GM10847 (cell line): ENCODE data around the gene IGFBP6.

Experiments
- POLR2A ChIP-seq: IDR thresholded peaks from 2 replicates; pipeline ENCODE4 v1.6.1; 2011; ENCODE audit not compliant: insufficient read length; ENCODE audit errors: extremely low read depth

Gene IGFBP6

DNA sequence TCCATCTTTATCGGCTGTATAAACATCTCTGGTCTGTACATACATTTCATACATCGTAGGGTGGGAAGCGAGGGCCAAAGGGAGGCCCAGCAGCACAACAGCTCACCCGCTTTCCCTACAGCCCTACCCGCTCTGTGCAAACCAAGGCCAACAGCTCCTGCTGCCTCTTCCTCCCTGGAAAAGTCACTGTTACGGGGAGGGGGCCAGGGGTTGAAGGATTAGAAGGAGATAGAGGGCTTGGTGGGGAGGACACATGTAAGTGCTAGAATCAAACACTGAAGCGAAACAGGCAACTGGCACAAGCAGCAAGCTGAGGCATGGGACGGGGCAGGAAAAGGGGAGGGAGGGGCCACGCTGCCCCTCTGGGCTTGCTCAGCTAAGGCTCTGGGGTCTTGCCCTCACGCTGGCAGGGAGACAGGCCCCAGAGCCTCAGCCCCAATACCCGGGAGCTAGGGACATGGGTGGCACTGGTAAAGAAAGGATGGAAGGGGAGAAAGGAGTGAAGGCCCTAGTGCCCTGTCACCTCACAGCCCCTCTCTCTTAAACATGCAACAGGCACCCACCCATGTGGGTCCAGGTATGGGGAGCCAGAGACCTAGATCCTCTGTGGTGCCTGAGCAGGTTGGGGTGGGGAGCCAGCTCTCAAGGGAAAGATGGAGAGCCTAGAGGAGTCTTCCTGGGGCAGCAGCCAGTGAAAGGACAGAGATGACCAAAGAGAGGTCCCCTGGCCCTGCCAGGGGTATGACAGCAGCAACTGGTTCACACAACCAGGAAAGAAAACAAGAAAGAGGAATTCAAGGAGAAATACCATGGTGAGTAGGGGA, 32.6 kb upstream of the IGFBP6 start:
- no peak for TF ChIP-seq POLR2A

DNA sequence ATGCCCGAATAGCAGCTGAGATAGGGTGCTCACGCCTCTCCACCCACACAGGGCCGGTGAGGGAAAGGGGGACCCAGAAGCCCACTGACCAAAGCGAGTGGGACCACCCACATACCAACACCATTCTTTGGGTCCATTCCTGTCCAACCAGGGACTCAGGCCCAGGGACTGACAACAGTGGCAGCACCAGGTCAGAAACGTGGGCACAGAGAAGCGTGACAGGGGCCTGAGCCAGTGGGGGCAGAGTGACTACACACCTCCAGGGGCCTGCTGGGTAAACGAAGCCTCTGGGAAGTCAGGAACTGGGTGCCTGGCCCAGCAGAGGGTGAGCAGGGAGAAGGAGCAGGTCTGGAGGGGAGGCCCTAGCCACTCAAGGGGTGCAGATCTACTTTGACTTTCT, 32.0 kb upstream of the IGFBP6 start:
- no peak for TF ChIP-seq POLR2A

DNA sequence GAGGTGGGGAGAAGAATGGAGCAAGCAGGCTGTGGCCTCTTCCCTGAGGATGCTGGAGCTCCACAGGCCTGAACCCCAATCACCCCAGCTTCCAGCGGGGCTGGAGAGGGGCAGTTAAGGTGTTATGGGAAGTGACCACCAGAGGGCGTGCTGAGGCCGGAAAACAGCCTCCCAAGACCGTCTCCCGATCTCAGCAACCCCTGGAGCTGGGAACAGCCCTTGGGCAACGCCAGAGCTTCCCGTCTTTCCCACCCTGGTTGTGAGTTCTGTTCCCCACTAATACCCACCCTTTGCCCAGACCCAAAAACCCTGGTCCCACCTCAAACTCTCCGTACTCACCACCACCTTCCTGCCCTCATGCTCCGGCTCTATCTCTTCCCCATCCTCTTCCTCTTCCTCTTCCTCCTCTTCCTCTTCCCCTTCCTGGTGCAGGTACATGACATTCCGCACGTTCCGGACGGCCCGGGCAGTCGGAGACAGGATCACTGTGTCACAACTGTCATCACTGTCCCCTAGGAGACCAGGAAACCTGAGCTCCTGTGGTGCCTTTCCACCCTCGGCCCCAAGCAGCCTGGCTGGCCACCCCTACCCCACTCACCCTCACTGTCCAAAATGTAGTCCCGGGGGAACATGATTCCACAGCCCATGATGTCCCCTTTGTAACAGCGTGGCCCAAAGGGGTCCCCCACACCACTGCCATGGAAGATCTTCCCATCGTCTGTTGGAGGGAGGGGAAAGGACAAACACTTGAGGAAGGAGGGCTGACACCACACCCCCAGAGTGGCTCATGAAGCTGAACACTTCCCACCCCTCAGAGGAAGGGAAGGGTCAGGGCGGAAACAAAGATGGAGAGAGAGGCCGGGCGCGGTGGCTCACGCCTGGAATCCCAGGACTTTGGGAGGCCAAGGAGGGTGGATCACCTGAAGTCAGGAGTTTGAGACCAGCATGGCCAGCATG, 31.2 kb upstream of the IGFBP6 start:
- no peak for TF ChIP-seq POLR2A

DNA sequence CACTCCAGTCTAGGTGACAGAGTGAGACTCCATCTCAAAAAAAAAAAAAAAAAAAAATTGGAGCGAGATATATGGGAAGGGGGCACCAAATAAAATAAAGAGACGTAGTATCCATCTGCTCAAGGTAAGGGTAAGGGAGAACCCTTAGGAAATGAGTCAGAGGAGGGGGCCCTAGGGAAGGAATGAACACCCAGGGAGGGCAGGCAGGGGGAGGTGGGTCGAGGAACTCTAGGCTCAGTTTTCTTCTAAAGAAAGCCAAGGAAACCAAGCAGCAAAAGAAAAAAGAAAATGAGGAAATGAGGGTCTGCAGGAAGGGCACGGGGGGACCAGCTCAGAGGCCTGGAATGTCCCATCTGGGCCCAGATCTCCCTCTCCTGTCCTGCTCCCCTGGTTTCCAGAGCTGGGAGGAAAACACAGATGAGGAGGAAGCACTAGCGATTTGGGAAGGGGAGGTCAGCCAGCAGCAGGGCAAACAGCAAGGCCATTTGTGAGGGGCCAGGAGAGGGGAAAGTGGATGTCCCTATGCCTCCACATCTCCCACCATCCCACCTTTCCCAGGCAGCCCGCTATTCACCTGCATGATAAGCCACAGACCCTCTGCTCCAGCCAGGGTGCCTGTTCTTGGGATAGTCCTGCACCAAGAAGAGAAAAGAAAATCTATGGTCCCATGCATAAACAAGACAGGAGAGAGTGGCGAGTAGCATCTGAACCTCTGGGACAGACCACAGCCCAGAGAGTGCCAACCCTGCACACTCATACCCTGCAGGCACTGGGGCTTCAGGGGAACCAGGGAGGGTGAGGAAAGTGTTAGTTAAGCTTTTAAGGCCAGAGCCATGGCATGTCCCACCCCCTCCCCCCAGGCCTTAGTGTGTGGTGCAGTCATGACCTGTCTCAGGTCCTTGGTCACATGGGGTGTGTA, 30.1 kb upstream of the IGFBP6 start:
- no peak for TF ChIP-seq POLR2A

DNA sequence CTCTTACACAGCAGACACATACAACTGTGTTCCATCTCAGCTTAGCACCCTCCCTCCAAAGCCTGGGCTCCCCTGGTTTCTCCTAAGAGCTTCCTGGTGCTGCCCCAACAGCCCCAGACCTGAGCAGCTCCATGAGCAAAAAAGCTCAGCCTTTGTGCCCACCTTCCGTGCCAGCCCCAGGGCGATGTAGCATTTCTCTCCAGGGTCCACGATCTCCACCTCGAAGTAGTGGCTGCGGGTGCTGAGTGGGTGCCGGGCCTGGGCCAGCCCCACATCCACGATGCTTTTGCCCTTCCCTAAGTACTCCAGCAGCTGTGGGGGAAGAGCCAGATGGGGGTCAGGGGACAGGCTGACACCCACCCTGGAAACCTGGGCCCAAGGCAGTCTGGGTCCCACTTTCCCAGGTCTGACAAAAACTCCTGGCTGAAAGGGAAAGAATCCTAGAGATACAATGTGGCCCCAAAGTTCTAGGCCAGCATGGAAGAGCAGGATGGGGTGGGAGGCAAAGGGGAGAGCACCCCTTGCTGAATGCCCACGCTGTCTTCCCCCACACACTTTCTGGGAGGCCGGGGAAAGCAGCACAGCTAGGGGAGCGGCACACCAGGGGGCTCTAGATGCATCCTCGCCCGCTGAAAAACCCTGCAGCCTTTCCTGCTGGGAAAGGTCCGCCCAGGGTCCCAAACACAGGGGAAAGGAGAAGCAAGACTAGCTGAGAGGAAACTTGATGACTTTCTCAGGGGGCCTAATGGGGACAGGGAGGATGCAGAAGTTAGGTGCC, 29.3 kb upstream of the IGFBP6 start:
- TF ChIP-seq POLR2A: no peak

DNA sequence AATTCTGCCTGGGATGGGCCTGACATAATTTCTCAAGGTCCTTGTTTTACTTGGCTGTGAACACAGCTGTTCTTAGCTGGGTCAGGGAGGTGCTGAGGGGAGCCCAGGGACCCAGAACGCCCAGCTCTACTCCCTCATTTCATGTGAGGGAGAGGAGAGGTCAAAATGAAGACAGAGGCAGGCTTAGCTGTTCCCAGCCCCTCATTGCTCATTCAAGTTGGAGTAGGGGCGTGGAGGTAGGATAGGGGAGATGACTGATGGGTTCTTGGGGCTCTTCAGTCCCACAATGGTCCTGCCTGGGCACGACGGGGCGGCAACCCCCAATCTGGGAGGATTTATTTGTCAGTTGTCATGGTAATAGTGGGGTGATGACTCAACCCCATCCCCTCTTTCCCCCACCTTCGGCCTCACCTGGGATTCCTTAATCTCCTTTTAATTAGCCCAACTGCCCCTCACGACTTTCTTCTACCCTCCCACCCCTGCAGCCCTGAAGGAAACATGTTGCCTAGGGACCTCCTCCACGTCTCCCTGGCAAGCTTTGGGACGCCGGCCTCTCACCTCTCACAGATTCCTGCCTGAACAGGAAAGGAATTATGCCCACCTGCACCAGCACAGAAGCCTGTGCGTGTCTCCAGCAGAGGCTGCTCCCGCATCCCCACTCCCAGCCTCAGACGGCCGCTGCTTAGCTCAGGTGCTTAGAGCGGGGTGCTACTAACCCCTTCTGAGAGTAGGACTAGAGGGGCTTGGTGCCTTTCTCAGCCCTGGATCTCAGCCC, 28.5 kb upstream of the IGFBP6 start:
- no peak for TF ChIP-seq POLR2A

DNA sequence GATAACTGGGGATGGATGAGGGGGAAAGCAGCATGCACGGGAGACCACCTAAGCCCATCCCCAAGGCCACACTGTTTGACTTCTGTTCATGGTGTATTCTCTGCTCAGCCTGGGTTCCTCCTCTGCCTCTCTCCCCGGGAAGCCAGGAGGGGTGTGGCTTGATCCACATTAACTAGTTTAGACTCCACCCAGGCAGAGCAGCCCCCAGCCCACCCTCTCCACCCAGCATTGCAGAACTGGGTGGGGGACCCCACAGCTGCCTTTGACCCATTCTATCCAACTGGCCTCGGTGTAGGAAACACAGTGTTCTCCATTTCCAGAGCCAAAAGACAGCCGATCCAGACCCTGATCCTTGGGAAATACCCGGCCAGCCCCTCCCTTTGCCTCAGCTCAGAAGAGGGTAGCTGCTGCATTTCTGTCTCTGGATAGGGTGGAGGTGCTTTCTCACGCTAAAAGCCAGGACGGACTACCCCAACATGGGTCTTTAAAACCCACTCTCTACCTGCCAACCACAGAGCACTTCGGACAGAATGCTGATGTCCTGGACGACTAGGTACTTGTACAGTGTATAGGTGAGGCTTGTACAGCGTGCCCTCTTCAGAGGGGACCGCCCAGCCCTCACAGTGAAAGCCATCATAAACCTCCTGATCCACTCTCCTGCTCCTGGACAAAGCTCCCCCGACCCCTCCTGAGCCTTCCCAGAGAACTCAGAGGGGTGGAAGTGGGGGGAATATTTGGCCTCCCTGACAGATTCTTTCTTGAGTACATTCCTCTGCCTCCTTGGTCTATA, 27.7 kb upstream of the IGFBP6 start:
- TF ChIP-seq POLR2A: no peak

DNA sequence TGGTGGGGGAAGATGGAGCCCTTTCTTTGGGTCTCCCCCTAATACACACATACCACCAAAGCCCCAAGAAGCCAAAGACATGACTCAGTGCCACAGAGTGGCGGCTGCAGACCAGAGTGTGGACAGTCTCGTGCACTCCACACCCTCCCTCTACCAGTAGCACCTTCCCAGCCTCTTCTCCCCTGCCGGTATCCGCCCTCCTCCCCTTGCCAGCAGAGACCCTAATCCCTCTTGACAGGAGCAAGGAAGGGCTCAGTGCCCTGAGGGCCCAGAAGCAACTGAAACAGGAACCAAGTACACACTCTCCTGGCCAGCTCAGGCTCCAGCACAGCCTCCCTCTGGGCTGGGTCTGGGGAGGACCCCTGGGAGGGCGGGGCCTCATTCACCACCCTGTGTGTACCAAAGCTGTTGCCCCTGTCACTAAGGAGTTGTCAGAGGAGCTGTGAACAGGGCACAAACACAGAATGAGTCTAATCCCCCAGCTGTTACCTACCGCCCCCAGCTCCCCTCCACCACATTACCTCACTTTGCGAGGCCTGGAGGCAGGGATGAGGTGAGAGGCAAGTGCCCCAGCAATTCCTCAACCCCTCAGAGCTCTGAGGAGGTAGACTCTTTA, 26.5 kb upstream of the IGFBP6 start:
- no peak for TF ChIP-seq POLR2A

DNA sequence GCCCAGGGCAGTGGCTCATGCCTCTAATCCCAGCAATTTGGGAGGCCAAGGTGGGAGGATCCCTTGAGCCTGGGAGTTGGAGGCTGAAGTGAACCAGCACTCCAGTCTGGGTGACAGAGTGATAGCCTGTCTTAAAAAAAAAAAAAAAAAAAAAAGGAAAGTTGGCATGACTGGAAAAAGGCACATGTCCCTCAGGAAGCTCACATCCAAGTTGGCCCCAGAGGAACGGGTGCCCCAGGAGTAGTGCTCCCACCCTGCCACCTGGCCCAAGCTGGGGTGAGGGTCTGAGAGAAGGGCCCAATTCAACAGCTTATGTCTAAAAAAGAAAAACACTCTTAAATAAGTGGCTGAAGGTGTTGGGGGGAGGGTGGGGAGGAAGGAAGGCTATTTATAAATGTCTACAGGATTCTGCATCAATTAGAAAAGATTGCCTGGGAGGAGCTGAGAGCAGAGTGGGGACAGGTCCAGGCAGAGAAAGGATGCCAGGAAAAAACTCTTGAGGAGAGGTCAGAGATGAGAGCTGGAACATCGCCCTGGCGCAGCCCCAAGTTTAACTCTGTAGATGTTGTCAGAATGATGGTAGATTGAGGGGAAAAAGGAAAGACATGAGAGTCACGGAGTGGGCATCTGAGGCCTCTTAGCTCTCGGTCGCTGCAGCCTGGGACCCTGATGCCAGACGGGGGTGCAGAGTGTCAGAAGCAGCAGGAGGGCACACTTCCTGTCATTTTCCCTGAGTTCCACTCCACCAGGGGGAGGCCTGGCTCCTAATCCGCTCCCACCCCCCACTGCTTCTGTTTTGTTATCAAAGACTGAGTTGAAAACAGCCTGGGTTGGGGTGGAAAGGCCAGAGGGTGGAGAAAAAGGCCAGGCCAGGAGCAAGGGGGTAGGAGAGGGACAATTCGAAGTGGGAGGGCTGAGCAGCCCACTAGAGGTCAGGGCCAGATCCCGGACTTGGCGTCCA, 25.6 kb upstream of the IGFBP6 start:
- no peak for TF ChIP-seq POLR2A

DNA sequence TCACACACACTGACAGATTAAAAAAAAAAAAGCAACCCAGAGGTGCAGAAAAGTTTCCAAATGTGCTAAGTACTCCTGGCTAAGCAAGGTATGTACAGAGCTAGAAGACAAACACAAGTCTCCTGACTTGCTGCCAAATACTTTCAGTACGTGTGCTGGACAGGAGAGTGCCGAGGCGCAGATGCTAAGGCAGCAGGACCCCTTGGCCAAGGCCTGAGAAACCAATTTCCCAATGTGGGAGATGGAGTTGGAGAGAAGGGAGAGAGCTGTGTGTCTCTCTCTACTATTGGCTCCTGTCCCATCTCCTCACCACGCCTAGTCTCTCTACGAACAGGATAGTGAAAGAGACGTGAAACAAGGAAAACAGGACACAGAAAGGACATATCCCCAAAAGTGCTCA, 23.6 kb upstream of the IGFBP6 start:
- TF ChIP-seq POLR2A: no peak

DNA sequence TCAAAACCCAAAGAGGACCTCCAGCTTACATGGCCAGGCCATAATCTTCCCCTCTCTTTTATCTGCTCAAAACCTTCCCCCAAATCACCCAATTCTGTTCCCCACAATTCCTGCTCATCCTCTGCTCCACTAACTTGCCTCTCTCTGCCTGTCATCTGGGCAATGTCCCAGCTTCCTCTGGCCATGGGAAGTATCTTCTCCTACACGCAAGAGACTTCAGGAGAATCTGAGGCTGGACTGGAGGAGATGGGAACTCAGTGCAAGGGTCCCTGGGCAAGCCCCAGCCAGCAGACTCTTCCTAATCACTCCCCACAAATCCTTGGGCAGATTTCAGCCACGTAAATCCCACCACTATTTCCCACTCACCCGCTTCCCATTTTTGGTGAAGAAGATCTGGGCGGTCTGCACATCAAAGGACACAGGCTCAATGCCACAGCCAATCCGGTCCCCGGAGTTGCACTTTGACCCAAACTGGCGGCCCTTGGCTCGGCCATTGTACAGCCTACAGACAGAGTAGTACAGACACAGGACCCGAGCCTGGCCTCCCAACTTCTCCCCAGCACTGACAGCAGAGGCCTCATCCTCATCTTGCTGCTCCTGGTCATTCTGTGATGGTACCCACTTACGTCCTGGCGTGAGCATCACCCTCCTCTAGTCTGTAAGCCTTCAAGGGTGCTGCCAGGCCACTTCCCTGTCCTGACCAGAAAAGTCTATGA, 23.0 kb upstream of the IGFBP6 start:
- TF ChIP-seq POLR2A: no peak

DNA sequence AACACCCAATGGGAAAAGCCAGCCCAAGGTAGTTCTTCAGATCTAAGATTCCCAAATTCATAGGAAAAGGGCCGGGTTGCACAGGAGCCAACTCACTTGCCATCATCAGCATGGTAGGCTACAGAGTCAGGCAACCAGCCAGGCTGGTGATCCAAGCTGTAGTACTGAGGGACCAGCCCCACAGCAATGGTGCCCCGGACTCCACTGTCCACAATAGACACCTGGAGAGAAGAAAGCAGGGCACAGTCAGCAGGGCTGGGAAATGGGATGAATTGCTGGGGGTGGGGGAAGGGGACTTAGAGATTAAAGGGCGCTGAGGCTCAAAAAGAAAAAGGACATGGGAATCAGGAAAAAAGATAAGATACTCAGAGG, 22.5 kb upstream of the IGFBP6 start:
- no peak for TF ChIP-seq POLR2A
